ENCODE measurements around the gene LDLRAD4. TPM values are rescaled to one million over a fixed set of nuclear protein-coding genes. Genes with fewer than 3 reads are reported as not detected.
"Not testable (repeated sequence)": the region's sequence is repeated elsewhere in the genome, so short reads cannot be mapped to it uniquely, and the experiment has no call there.

The LDLRAD4 gene
- total RNA-seq, 4 donors from 2014 or later: 23.9 to 38.3 (median 27.0) TPM

DNA sequence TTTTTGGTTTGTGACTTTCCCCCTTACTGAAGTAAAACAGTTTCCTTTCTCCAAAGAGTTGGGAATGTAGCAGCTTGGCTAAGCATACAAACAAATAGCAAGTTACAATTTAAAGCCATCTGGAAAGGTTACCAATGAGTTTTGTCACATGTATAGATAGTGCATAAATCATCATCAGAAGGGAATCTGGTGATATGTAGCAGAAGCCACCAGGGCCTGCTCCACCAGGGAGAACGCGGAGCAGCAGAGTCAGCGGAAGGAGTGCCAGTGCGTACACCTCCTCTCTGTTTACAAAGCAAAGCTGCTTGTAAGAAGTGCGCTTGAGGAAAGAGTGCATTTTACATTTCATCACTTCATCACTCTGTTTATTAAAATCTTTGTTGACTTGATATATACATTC, 267.7 kb downstream of the LDLRAD4 start:
- no peak for ATAC-seq (ENCODE audit: low FRiP score)
- TF ChIP-seq, protein P1, sequence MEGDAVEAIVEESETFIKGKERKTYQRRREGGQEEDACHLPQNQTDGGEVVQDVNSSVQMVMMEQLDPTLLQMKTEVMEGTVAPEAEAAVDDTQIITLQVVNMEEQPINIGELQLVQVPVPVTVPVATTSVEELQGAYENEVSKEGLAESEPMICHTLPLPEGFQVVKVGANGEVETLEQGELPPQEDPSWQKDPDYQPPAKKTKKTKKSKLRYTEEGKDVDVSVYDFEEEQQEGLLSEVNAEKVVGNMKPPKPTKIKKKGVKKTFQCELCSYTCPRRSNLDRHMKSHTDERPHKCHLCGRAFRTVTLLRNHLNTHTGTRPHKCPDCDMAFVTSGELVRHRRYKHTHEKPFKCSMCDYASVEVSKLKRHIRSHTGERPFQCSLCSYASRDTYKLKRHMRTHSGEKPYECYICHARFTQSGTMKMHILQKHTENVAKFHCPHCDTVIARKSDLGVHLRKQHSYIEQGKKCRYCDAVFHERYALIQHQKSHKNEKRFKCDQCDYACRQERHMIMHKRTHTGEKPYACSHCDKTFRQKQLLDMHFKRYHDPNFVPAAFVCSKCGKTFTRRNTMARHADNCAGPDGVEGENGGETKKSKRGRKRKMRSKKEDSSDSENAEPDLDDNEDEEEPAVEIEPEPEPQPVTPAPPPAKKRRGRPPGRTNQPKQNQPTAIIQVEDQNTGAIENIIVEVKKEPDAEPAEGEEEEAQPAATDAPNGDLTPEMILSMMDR (IDR thresholded peaks at IDR 0.05): no peak
- no peak for DNase-seq (ENCODE audit: low spot score)

DNA sequence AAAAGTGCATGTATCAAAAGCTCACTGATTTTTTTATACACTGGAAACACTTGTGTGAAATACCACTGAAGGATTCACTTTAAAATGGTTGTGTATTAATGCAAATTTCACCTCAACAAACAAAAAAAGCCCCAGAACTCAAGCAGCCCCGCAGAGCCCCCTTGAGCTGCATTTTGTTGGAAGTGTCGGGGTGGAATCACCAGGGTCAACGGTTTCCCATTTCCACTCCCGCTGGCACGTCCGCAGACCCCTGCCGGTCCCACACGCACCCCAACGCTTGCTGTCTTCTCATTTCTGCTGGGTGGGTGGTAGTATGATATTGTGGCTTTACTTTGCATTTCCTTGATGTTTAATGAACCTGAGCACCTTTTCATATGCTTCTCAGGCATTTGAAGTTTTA, 268.1 kb downstream of the LDLRAD4 start:
- DNase-seq (ENCODE audit: low spot score) (no peak), ATAC-seq (ENCODE audit: low FRiP score) (no peak)
- TF ChIP-seq, protein P1 (IDR thresholded peaks at IDR 0.05): no peak

GRCh38 chr18:13487237-13487636, 268.7 kb downstream of the LDLRAD4 start:
- TF ChIP-seq, protein P1 (IDR thresholded peaks at IDR 0.05): no peak
- no peak for ATAC-seq (ENCODE audit: low FRiP score)
- no peak for DNase-seq (ENCODE audit: low spot score)

DNA sequence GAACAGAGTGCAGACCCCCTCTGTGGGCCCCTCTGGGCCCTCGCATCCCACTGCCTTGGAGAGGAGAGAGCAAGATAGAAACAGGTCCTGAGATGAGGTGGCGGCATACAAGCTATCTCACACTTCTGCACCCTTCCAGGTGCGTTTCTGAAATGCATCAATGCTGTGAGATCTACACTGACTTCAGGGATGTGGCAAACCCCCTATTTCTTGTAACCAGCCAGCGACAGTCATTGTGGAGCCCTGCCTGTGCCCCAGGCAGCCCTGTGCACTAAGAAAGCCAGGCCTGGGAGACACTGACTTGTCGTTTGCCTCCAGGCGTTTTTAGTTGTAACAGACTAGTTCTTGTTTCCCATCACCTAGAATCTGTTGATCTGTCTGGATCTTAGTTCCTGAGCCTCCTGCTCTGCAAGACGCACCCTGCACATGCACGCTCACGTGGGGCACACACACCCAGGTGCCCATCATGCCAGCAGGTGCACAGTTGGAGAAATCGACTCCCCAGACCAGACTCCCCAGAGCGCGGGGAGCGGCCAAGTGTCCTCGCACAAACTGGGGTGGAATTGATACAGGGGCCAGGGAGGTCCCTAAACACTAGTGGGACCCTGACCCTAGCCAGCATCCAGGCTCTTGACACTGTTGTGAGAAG, 269.8 kb downstream of the LDLRAD4 start:
- no peak for DNase-seq (ENCODE audit: low spot score)
- TF ChIP-seq, protein P1 (IDR thresholded peaks at IDR 0.05): no peak
- ATAC-seq (ENCODE audit: low FRiP score): no peak

- DNase-seq (ENCODE audit: low spot score); ATAC-seq (ENCODE audit: low FRiP score): not testable (repeated sequence)
Measured at GRCh38 chr18:13489303-13489702, 270.7 kb downstream of the LDLRAD4 start.

GRCh38 chr18:13491138-13491537, 272.6 kb downstream of the LDLRAD4 start:
- TF ChIP-seq, protein P1 (IDR thresholded peaks at IDR 0.05): no peak
- ATAC-seq (ENCODE audit: low FRiP score): no peak
- no peak for DNase-seq (ENCODE audit: low spot score)

GRCh38 chr18:13492314-13492713, 273.8 kb downstream of the LDLRAD4 start:
- ATAC-seq (ENCODE audit: low FRiP score) (no peak), DNase-seq (ENCODE audit: low spot score) (no peak)
- TF ChIP-seq, protein P1 (IDR thresholded peaks at IDR 0.05): no peak
